ENCODE data around the gene LTA.
A peak's percentile ranks its signal among the peaks of the same experiment; 100 is the strongest.

The LTA gene

DNA sequence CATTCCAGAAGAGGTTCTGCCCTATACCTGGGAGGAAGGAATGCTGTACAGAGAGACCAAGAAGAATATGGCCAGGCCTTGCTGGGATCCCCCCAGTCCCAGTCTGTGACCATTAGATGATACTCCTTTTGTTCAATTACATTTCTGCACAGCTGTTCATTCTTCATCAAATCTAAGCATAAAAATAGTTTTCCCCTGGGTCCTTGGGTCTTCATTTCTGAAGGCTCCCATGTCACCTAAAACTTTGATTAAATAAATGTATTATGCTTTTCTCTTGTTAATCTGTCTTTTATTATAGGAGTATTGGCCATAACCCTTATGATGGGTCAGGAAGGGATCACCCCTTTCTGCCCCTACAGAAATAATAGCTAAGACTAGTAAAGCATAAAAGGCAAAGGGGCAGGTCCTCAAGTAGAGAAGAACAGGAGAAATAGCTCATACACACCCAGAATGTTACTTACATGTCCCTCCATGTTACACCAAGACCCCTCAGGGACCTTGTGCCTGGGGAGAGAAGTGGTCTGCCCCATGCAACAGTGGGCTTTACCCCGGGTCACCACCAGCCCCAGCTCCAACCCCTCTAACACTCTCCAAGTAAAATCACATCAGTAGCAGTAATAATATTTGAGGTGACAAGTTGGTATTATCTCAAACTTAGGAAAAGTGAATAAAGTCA, 2.1 kb upstream of the LTA start:
- DNase-seq (ENCODE audit: low read depth), result no peak

- no peak for DNase-seq (ENCODE audit: low read depth)
Observed at GRCh38 chr6:31573239-31574105, 1.4 kb downstream of the LTA start.

- DNase-seq (ENCODE audit: low read depth), result no peak
Observed at GRCh38 chr6:31574106-31575061, 2.3 kb downstream of the LTA start.

- no peak for DNase-seq (ENCODE audit: low read depth)
Observed at GRCh38 chr6:31575335-31575901, 3.3 kb downstream of the LTA start, which contains the start of gene TNF. Gene TNF (plus strand): TSS chr6:31575565. CDS start chr6:31575742, 177 bp downstream.

GRCh38 chr6:31575952-31576685, 4.0 kb downstream of the LTA start:
- no peak for DNase-seq (ENCODE audit: low read depth)

GRCh38 chr6:31576897-31577578, 4.9 kb downstream of the LTA start:
- no peak for DNase-seq (ENCODE audit: low read depth)

- DNase-seq (ENCODE audit: low read depth), result no peak
Observed at GRCh38 chr6:31577579-31577966, 5.5 kb downstream of the LTA start.

DNA sequence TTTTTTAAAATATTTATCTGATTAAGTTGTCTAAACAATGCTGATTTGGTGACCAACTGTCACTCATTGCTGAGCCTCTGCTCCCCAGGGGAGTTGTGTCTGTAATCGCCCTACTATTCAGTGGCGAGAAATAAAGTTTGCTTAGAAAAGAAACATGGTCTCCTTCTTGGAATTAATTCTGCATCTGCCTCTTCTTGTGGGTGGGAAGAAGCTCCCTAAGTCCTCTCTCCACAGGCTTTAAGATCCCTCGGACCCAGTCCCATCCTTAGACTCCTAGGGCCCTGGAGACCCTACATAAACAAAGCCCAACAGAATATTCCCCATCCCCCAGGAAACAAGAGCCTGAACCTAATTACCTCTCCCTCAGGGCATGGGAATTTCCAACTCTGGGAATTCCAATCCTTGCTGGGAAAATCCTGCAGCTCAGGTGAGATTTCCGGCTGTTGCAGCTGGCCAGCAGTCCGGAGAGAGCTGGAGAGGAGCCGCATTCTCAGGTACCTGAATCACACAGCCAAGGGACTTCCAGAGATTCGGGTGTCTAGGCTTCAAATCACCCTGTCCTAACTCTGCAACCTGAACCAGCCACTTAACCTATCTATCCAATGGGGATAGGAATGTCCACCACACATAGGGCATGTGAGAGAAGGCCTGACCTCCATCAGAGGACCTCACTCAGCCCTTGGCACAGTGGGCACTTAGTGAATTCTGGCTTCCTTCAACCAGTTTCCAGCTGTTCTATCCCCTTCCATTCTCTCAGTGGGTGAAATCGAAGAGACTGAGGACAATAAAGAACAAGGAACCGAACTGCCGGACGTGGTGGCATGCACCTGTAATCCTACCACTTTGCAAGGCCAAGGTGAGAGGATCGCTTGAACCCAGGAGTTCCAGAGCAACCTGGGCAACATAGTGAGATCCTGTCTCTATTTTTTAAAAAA, 6.4 kb downstream of the LTA start:
- DNase-seq (ENCODE audit: low read depth), result no peak

DNA sequence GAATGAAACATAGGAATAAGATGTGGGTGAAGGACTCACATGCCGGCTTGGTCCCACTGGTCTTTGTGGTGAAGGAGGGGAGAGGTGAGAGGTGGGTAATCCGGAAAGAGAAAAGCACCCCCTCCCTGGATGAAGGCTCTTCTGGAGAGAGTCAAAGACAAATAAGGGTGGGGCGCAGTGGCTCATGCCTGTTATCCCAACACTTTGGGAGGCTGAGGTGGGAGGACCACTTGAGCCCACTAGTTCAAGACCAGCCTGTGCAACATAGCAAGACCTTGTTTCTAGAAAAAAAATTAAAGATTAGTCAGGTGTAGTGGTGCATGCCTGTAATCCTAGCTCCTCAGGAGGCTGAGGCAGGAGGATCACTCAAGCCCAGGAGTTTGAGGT, 7.0 kb downstream of the LTA start:
- no peak for DNase-seq (ENCODE audit: low read depth)

DNA sequence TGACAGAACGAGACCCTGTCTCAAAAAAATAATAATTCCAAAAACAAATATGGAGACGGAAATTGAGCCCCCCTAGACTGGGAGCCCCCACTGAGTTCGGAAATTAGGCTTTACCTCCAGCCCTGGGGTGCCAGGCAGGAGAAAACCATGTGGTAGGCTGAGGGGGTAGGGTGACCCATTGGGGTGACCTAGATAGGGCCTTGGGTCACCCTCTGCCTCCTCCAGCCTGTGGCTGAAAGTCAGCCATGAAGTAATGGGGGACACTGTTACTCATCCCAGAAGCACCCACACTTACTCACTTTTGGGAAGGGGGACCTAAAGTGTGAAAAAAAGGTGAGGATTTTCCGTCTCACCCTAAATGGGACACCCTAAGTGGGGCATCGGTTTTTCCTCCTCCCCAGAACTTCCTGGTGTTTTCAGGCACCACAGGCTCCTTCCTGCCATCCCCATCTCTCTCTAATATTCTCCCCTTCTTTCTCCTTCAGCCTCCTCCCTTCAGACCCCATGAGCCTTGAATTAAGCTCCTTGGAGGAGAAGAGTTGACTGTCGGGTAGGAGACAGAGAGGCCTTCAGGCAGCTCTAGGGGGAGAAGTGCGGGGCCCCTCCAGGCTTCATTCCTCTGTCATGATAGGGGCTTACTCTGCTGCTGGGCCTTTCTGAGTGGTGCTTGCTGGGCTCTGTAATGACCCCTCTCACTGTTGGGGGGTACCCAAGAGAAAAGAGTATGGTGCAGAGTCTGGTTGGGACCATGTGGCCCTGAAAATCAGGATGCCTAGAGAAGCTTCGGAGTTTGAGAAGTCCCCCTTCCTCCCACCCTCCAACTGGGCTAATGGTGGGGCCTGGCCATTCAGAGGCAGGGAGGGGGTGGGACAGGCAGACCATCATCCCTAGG, 7.7 kb downstream of the LTA start:
- no peak for DNase-seq (ENCODE audit: low read depth)

DNA sequence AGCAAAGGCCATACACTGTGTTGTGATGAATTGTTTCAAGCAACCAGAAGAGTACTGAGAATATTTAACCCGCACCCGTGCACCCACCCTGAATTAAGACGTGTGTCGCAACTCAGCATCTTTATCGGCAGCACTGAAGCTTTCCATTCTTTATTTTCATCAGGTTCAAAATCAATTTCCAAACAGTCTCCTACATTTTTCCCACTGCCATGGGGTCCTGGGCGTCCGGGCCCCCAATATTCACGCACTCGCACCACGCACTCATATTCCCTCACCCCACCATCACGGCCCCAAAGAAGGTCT, 8.3 kb downstream of the LTA start:
- no peak for DNase-seq (ENCODE audit: low read depth)

- DNase-seq (ENCODE audit: low read depth), result peak; percentile 85
Observed at GRCh38 chr6:31580807-31581433, 8.8 kb downstream of the LTA start.

- peak; percentile 32 for DNase-seq (ENCODE audit: low read depth)
Observed at GRCh38 chr6:31581434-31582229, 9.5 kb downstream of the LTA start.

GRCh38 chr6:31582230-31582643, 10.1 kb downstream of the LTA start, which contains the start of gene LTB:
Gene LTB (minus strand): TSS chr6:31582424. CDS start chr6:31582417, 7 bp downstream.
- no peak for DNase-seq (ENCODE audit: low read depth)

DNA sequence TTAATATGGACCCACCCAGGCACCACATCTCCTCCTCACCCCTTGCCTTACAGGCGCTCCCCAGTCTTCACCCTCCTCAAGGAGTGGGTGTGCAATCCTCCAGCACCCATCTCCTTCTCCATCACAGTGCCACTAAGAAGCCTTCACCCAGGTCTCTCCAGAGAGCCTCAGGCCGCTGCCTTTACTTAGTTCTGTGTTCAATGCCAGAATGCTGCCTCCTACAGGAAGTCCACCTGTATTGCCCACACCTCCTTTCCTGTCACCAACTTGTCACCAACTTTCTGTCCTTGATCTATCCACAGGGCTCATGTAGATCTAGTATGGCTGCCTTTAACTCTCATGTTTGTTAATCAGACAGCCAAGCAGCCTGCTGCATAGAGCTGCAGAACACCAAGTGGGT, 13.4 kb downstream of the LTA start:
- peak; percentile 46 for DNase-seq (ENCODE audit: low read depth)

GRCh38 chr6:31586008-31586407, 13.9 kb downstream of the LTA start, which contains the start of gene LST1:
Gene LST1 (plus strand): TSS chr6:31586277. CDS start chr6:31587300, 1,023 bp downstream.
- DNase-seq (ENCODE audit: low read depth), result no peak

Data from ELR (cell line).